ENCODE measurements around the gene OR5AL1. TPM values are rescaled to one million over a fixed set of nuclear protein-coding genes. Genes with fewer than 3 reads are reported as not detected.
"Not testable (repeated sequence)": the region's sequence is repeated elsewhere in the genome, so short reads cannot be mapped to it uniquely, and the experiment has no call there.

Gene OR5AL1
- not detected for total RNA-seq

- H3K4me1 Mint-ChIP-seq (ENCODE audit: low read depth): no peaks in the 10 kb centered on the region
- no peak within 1 kb of the TSS for H3K4me3 Mint-ChIP-seq
- no peaks in the 10 kb centered on the region for H3K27me3 Mint-ChIP-seq (ENCODE audit: low read depth)
- DNase-seq: no peak
- H3K9me3 Mint-ChIP-seq: peaks cover 16% of the 10 kb centered on the region
- no peak for ATAC-seq
- no peaks in the 10 kb centered on the region for H3K36me3 Mint-ChIP-seq (ENCODE audit: insufficient read depth)
Observed at GRCh38 chr11:56412396-56412795, at the start of gene OR5AL1. OR5AL1 (plus strand) TSS chr11:56412696.

- DNase-seq (no peak), ATAC-seq (no peak)
- no peak within 1 kb of the TSS for H3K4me3 Mint-ChIP-seq
- H3K36me3 Mint-ChIP-seq (ENCODE audit: insufficient read depth): no peaks in the 10 kb centered on the region
- no peaks in the 10 kb centered on the region for H3K27me3 Mint-ChIP-seq (ENCODE audit: low read depth)
- H3K4me1 Mint-ChIP-seq (ENCODE audit: low read depth): no peaks in the 10 kb centered on the region
- H3K9me3 Mint-ChIP-seq: peaks cover 18% of the 10 kb centered on the region
Observed at GRCh38 chr11:56375324-56375723, 37.2 kb upstream of the OR5AL1 start, which contains the start of gene OR8U1. OR8U1 (plus strand) TSS chr11:56375624; CDS start chr11:56375624, 0 bp downstream.

- Mint-ChIP-seq H3K4me3 (no peak overlapping the region), H3K36me3 (ENCODE audit: insufficient read depth) (no peaks in the 10 kb centered on the region), H3K4me1 (ENCODE audit: low read depth) (no peaks in the 10 kb centered on the region), H3K9me3 (peaks cover 19% of the 10 kb centered on the region), H3K27me3 (ENCODE audit: low read depth) (no peaks in the 10 kb centered on the region)
- ATAC-seq (no peak), DNase-seq (no peak)
Observed at GRCh38 chr11:56380120-56380519, 32.4 kb upstream of the OR5AL1 start.

GRCh38 chr11:56394381-56394780, 18.1 kb upstream of the OR5AL1 start:
- ATAC-seq (no peak), DNase-seq (no peak)
- Mint-ChIP-seq H3K36me3 (ENCODE audit: insufficient read depth) (no peaks in the 10 kb centered on the region), H3K9me3 (peaks cover 18% of the 10 kb centered on the region), H3K27me3 (ENCODE audit: low read depth) (no peaks in the 10 kb centered on the region), H3K4me3 (no peak overlapping the region), H3K4me1 (ENCODE audit: low read depth) (no peaks in the 10 kb centered on the region)

GRCh38 chr11:56396047-56396446, 16.4 kb upstream of the OR5AL1 start:
- DNase-seq (no peak), ATAC-seq (no peak)
- H3K27me3 Mint-ChIP-seq (ENCODE audit: low read depth): no peaks in the 10 kb centered on the region
- no peaks in the 10 kb centered on the region for H3K36me3 Mint-ChIP-seq (ENCODE audit: insufficient read depth)
- no peaks in the 10 kb centered on the region for H3K4me1 Mint-ChIP-seq (ENCODE audit: low read depth)
- H3K9me3 Mint-ChIP-seq: peaks cover 19% of the 10 kb centered on the region
- no peak overlapping the region for H3K4me3 Mint-ChIP-seq

GRCh38 chr11:56401858-56402461, 10.5 kb upstream of the OR5AL1 start:
- not testable (repeated sequence) for H3K4me3 Mint-ChIP-seq; H3K36me3 Mint-ChIP-seq (ENCODE audit: insufficient read depth); H3K4me1 Mint-ChIP-seq (ENCODE audit: low read depth); ATAC-seq; DNase-seq; H3K27me3 Mint-ChIP-seq (ENCODE audit: low read depth)
- peaks cover 19% of the 10 kb centered on the region for H3K9me3 Mint-ChIP-seq

GRCh38 chr11:56404393-56404792, 8.1 kb upstream of the OR5AL1 start:
- H3K9me3 Mint-ChIP-seq: peaks cover 27% of the 10 kb centered on the region
- H3K27me3 Mint-ChIP-seq (ENCODE audit: low read depth): no peaks in the 10 kb centered on the region
- ATAC-seq (no peak), DNase-seq (no peak)
- H3K36me3 Mint-ChIP-seq (ENCODE audit: insufficient read depth): no peaks in the 10 kb centered on the region
- H3K4me1 Mint-ChIP-seq (ENCODE audit: low read depth): no peaks in the 10 kb centered on the region
- H3K4me3 Mint-ChIP-seq: no peak overlapping the region

GRCh38 chr11:56410801-56411200, 1.7 kb upstream of the OR5AL1 start:
- H3K4me1 Mint-ChIP-seq (ENCODE audit: low read depth): no peaks in the 10 kb centered on the region
- no peak overlapping the region for H3K4me3 Mint-ChIP-seq
- no peaks in the 10 kb centered on the region for H3K36me3 Mint-ChIP-seq (ENCODE audit: insufficient read depth)
- peaks cover 14% of the 10 kb centered on the region for H3K9me3 Mint-ChIP-seq
- H3K27me3 Mint-ChIP-seq (ENCODE audit: low read depth): no peaks in the 10 kb centered on the region
- no peak for ATAC-seq
- no peak for DNase-seq

- ATAC-seq (no peak), DNase-seq (no peak)
- H3K27me3 Mint-ChIP-seq (ENCODE audit: low read depth): no peaks in the 10 kb centered on the region
- peaks cover 15% of the 10 kb centered on the region for H3K9me3 Mint-ChIP-seq
- H3K36me3 Mint-ChIP-seq (ENCODE audit: insufficient read depth): no peaks in the 10 kb centered on the region
- no peaks in the 10 kb centered on the region for H3K4me1 Mint-ChIP-seq (ENCODE audit: low read depth)
- H3K4me3 Mint-ChIP-seq: no peak overlapping the region
Observed at GRCh38 chr11:56453521-56453920, 41.0 kb downstream of the OR5AL1 start.

- Mint-ChIP-seq H3K36me3 (ENCODE audit: insufficient read depth) (no peaks in the 10 kb centered on the region), H3K9me3 (peaks cover 21% of the 10 kb centered on the region)
- no peak for ATAC-seq
Observed at GRCh38 chr11:56457076-56457475, 44.6 kb downstream of the OR5AL1 start.

More at GRCh38 chr11:56457076-56457475, 44.6 kb downstream of the OR5AL1 start:
- DNase-seq: no peak
- no peaks in the 10 kb centered on the region for H3K27me3 Mint-ChIP-seq (ENCODE audit: low read depth)
- no peaks in the 10 kb centered on the region for H3K4me1 Mint-ChIP-seq (ENCODE audit: low read depth)
- H3K4me3 Mint-ChIP-seq: no peak overlapping the region

Other genes with a start within 250 kb of the OR5AL1 start
- gene OR5J2, start 236.1 kb upstream of the OR5AL1 start, total RNA-seq: not detected
- gene OR5T2, start 178.4 kb upstream of the OR5AL1 start, total RNA-seq: not detected
- not detected for gene OR5T3, start 160.4 kb upstream of the OR5AL1 start, total RNA-seq
- not detected for gene OR5T1, start 138.5 kb upstream of the OR5AL1 start, total RNA-seq
- gene OR8H1, start 120.4 kb upstream of the OR5AL1 start, total RNA-seq: not detected
- not detected for gene OR8K3, start 97.6 kb upstream of the OR5AL1 start, total RNA-seq
- not detected for gene OR8K1, start 66.7 kb upstream of the OR5AL1 start, total RNA-seq
- not detected for gene OR8J1, start 58.4 kb upstream of the OR5AL1 start, total RNA-seq
- gene OR8U1, start 37.1 kb upstream of the OR5AL1 start, total RNA-seq: not detected
- gene OR5M3, start 60.7 kb downstream of the OR5AL1 start, total RNA-seq: not detected
- not detected for gene OR5M8, start 78.7 kb downstream of the OR5AL1 start, total RNA-seq
- gene OR5M11, start 130.6 kb downstream of the OR5AL1 start, total RNA-seq: not detected
- not detected for gene OR5M10, start 165.0 kb downstream of the OR5AL1 start, total RNA-seq
- gene OR5M1, start 202.2 kb downstream of the OR5AL1 start, total RNA-seq: not detected
- not detected for gene OR5AP2, start 229.7 kb downstream of the OR5AL1 start, total RNA-seq